CD4-positive, alpha-beta T cell (primary cell): ENCODE measurements around the gene VILL. TPM values are rescaled to one million over a fixed set of nuclear protein-coding genes. Genes with fewer than 3 reads are reported as not detected.

ENCODE experiments used
- ATAC-seq: fragments of 200-7000 bp; cut with Tn5 transposase; one replicate; pipeline ENCODE4 v1.10.0; 2022; ENCODE audit warnings: mild to moderate bottlenecking; ENCODE audit not compliant: poor library complexity
- CTCF ChIA-PET: fragments of 350-600 bp; sonication (Branson Sonifier 250); formaldehyde crosslinking; loops from one replicate; lab custom pipeline; 2021; ENCODE audit warnings: antibody characterized with exemption, inconsistent platforms; lab: Charles Lee
- POLR2A ChIA-PET: fragments of 350-600 bp; sonication (Branson Sonifier 250); formaldehyde crosslinking; loops from one replicate; lab custom pipeline; 2021; ENCODE audit warnings: antibody characterized with exemption, inconsistent platforms; lab: Charles Lee
- DNase-seq, 14 experiments: peaks; one replicate each; pipeline ENCODE4 v3.0.0-alpha.2; 2013 to 2020; ENCODE audit warnings: mixed read lengths in 2 of 14
- H3K27ac ChIP-seq, 2 donors: one replicate each; pipeline versions ENCODE4 v1.5.1 to v1.7.0; 2013; ENCODE audit warnings: low read length in 2 of 2, low read depth in 1 of 2, mild to moderate bottlenecking in 1 of 2
- H3K27me3 ChIP-seq, 2 experiments: 1 replicate in 1 of 2; 2 replicates in 1 of 2; pipeline versions ENCODE4 v1.6.1 to v1.7.0; 2013; ENCODE audit warnings: low read length in 2 of 2, control low read depth in 1 of 2, mild to moderate bottlenecking in 1 of 2, moderate library complexity in 1 of 2; ENCODE audit not compliant: insufficient read depth in 2 of 2, control insufficient read depth in 1 of 2
- H3K36me3 ChIP-seq: one replicate; pipeline ENCODE4 v1.6.1; 2013; ENCODE audit warnings: low read length, control low read depth; ENCODE audit not compliant: insufficient read depth
- H3K4me1 ChIP-seq: one replicate; pipeline ENCODE4 v1.6.1; 2013; ENCODE audit warnings: low read length, control low read depth; ENCODE audit not compliant: insufficient read depth
- H3K4me3 ChIP-seq: one replicate; pipeline ENCODE4 v1.5.1; 2013; ENCODE audit warnings: mild to moderate bottlenecking, low read length, moderate library complexity
- H3K9me3 ChIP-seq, 2 experiments: 1 replicate in 1 of 2; 2 replicates in 1 of 2; pipeline versions ENCODE4 v1.6.1 to v1.7.0; 2013; ENCODE audit warnings: low read length in 2 of 2, mild to moderate bottlenecking in 2 of 2, control low read depth in 1 of 2, moderate library complexity in 1 of 2; ENCODE audit not compliant: control insufficient read depth in 1 of 2, insufficient read depth in 1 of 2
- H3K27ac Mint-ChIP-seq: one replicate; pipeline ENCODE4 v1.8.0; 2020; ENCODE audit warnings: mixed read lengths
- H3K27me3 Mint-ChIP-seq: one replicate; pipeline ENCODE4 v1.8.0; 2021; ENCODE audit warnings: mixed read lengths
- H3K36me3 Mint-ChIP-seq: one replicate; pipeline ENCODE4 v1.8.0; 2021; ENCODE audit warnings: low read depth, mixed read lengths
- H3K4me1 Mint-ChIP-seq: one replicate; pipeline ENCODE4 v1.8.0; 2021; ENCODE audit warnings: low read depth, mixed read lengths
- H3K4me3 Mint-ChIP-seq: one replicate; pipeline ENCODE4 v1.8.0; 2020; ENCODE audit warnings: mild to moderate bottlenecking, mixed read lengths
- H3K9me3 Mint-ChIP-seq: one replicate; pipeline ENCODE4 v1.8.0; 2020; ENCODE audit warnings: mixed read lengths
- intact Hi-C, 2 experiments: fragments of 100-400 bp; cut with DNase I in 1 of 2; cut with micrococcal nuclease in 1 of 2; formaldehyde crosslinking; loops; one replicate each; pipeline versions ENCODE4 v1.15.1 to v1.9.0; 2023 to 2025; cut with DNase I, micrococcal nuclease
- total RNA-seq, 174 experiments: library from RNA in 2 of 174; stranded (reverse) in 2 of 174; gene quantifications; one replicate each; pipeline ENCODE4 v1.2.3 and lab custom pipeline; 2021 to 2026
- TF ChIP-seq, protein P1 (sequence below): fragments of 200-600 bp; IDR thresholded peaks from one replicate; pipeline ENCODE4 v1.8.0; 2022; ENCODE audit warnings: antibody characterized with exemption, mild to moderate bottlenecking

The VILL gene
- total RNA-seq, 2 experiments from 2014 or later: 23.2 to 24.4 TPM

DNA sequence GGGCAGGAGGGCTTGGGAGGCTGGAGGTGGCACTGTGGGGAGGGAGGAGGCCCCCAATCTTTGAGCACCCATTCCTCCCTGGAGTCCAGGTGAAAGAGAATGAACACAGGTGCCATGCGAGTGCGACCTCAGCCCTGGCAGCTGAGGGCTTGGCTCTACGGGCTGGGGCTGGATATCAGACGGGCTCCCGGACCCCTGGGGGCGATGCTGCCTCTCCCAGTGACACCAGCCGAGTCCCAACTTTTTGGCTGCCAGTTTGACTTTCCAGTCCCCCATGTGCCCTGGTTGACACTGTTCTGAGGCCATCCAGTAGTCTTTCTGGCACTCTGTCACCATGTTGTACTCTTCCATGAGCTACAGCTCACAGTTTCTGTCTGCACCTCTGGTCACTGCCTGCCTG, 1.2 kb downstream of the VILL start:
- Histone ChIP-seq H3K27ac (no peak overlapping the region), H3K9me3 (no peaks in the 10 kb centered on the region), H3K4me3 (no peak overlapping the region), H3K36me3 (peaks cover 9% of the 10 kb centered on the region), H3K27me3 (no peaks in the 10 kb centered on the region), H3K4me1 (peaks cover 35% of the 10 kb centered on the region)
- Mint-ChIP-seq H3K36me3 (peaks cover 31% of the 10 kb centered on the region), H3K9me3 (no peaks in the 10 kb centered on the region), H3K27ac (peak overlapping the region; percentile 95), H3K27me3 (no peaks in the 10 kb centered on the region), H3K4me3 (peak overlapping the region; percentile 20), H3K4me1 (peaks cover 46% of the 10 kb centered on the region)
- POLR2A ChIA-PET: no interaction called here
- ATAC-seq (no peak), DNase-seq (no peak)
- TF ChIP-seq, protein P1, sequence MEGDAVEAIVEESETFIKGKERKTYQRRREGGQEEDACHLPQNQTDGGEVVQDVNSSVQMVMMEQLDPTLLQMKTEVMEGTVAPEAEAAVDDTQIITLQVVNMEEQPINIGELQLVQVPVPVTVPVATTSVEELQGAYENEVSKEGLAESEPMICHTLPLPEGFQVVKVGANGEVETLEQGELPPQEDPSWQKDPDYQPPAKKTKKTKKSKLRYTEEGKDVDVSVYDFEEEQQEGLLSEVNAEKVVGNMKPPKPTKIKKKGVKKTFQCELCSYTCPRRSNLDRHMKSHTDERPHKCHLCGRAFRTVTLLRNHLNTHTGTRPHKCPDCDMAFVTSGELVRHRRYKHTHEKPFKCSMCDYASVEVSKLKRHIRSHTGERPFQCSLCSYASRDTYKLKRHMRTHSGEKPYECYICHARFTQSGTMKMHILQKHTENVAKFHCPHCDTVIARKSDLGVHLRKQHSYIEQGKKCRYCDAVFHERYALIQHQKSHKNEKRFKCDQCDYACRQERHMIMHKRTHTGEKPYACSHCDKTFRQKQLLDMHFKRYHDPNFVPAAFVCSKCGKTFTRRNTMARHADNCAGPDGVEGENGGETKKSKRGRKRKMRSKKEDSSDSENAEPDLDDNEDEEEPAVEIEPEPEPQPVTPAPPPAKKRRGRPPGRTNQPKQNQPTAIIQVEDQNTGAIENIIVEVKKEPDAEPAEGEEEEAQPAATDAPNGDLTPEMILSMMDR: no peak
- CTCF ChIA-PET: no interaction called here
- intact Hi-C loops: no loop called here

DNA sequence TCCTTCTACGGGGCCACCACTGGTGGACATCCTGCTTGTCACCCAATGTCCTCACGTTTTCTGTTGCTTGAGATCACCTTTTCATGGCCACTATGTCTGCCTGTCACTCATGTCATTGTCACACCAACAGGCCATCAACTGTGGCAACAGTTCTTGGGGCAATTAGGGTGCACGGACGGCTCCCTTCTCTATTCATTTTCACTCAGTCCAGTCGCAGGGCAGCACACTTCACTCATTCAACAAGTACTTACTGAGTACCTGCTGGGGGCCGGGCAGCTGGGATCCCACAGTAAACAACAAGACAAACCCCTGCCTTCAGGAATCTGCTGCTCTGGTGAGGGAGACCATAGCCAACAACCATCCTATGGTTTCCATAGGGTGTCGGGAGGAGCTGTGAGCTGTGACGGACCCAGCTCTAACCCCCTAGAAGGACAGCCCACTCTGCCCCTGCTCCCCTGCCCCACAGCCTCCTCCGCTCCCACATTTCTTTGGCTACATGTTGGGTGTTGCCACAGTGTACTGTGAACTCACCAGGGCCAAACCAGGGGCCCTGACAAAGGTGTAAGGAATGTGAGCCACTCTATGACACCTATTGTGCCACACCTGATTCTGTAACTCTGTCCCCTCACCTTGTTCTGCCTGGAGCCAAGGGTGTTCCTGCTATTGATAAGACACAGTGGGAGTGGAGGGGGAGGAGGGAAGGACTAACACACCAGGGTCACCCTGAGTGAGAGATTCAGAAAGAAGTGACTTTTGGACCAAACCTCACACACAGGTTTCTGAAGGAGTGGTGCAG, 1.9 kb downstream of the VILL start:
- TF ChIP-seq, protein P1: no peak
- no peak overlapping the region for H3K27ac ChIP-seq
- intact Hi-C loops: no loop called here

DNA sequence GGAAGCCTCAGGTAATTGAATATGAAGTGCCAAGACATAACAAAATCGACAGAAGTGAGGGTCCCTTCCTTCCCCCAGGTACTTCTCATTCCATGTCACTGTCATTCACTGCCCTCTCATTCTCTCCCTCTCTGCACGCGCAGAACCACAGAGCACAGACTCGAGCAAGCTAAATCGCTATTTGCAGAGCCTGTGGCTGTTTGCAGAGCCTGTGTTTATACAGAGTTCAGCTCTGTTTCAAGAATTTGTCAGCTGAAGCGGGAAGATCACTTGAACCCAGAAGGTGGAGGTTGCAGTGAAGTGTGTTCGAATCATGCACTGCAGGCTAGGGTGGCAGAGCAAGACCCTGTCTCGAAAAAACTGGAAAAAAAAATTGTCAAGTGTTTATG, 2.5 kb downstream of the VILL start:
- ATAC-seq (no peak), DNase-seq (peak in 1 of 14 experiments; percentile 15)
- H3K36me3 ChIP-seq: peaks cover 17% of the 10 kb centered on the region
- peak overlapping the region in 1 of 2 donors; percentile 67 for H3K27ac ChIP-seq
- H3K9me3 Mint-ChIP-seq: no peaks in the 10 kb centered on the region
- ChIA-PET POLR2A (no interaction called here), CTCF (interaction anchor here (1.0 kb wide), 1 partner anchor 18 kb away, joined by 3 read pairs; no protein-coding TSS in a partner anchor)
- H3K27ac Mint-ChIP-seq: peak overlapping the region; percentile 95
- H3K4me3 Mint-ChIP-seq: peak overlapping the region; percentile 97
- no peaks in the 10 kb centered on the region for H3K27me3 Mint-ChIP-seq
- peaks cover 51% of the 10 kb centered on the region for H3K4me1 Mint-ChIP-seq
- H3K4me3 ChIP-seq: no peak overlapping the region
- no peaks in the 10 kb centered on the region for H3K9me3 ChIP-seq
- TF ChIP-seq, protein P1: no peak
- peaks cover 45% of the 10 kb centered on the region for H3K4me1 ChIP-seq
- H3K36me3 Mint-ChIP-seq: peaks cover 34% of the 10 kb centered on the region
- intact Hi-C loops: no loop called here
- no peaks in the 10 kb centered on the region for H3K27me3 ChIP-seq

More for the DNA sequence above, 1.9 kb downstream of the VILL start:
- DNase-seq (no peak), ATAC-seq (no peak)
- Mint-ChIP-seq H3K36me3 (peaks cover 34% of the 10 kb centered on the region), H3K4me3 (peak overlapping the region; percentile 97), H3K9me3 (no peaks in the 10 kb centered on the region), H3K4me1 (peaks cover 49% of the 10 kb centered on the region), H3K27me3 (no peaks in the 10 kb centered on the region), H3K27ac (peak overlapping the region; percentile 95)
- H3K4me3 ChIP-seq: no peak overlapping the region
- peaks cover 14% of the 10 kb centered on the region for H3K36me3 ChIP-seq
- ChIA-PET CTCF (interaction anchor here (1.0 kb wide), 1 partner anchor 17 kb away, joined by 3 read pairs; no protein-coding TSS in a partner anchor), POLR2A (no interaction called here)
- H3K4me1 ChIP-seq: peaks cover 40% of the 10 kb centered on the region
- H3K9me3 ChIP-seq: no peaks in the 10 kb centered on the region
- no peaks in the 10 kb centered on the region for H3K27me3 ChIP-seq
